ENCODE measurements around the gene ALOXE3.

DNA sequence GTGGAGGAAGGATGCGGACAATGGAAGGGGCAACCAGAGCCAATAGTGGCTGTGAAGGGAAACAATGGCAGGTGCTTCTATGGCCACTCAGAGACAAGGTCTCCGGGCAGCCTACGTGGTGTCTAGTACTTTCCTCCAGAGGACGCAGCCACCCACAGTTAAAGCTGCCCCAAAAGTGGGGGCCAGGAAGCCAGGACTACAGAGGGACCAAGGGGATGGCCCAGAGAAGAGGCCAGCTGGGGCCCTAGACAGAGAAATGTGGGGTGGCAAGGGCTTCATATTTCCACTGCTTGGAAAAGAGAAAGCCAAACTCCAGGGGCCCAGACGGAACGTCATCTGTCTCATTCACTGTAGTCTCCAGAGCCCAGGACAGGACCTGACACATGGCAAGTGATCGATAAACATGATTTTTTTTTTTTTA is 34.7 kb upstream of the ALOXE3 start:
- no peak for TF ChIP-seq CTCF (IDR thresholded peaks at IDR 0.05)
- TF ChIP-seq POLR2A (IDR thresholded peaks at IDR 0.05) = no peak
- no peak for TF ChIP-seq EP300 (IDR thresholded peaks at IDR 0.05)
- no peak for TF ChIP-seq POLR2AphosphoS5 (IDR thresholded peaks at IDR 0.05)

Data from sigmoid colon (tissue), 4 donors.